VCaP (cell line): ENCODE data around the gene MACF1.
"Not testable (repeated sequence)": the region's sequence is repeated elsewhere in the genome, so short reads cannot be mapped to it uniquely, and the experiment has no call there.

ENCODE experiments used
- H3K27ac ChIP-seq: fragments of 450-650 bp; 2 replicates; pipeline ENCODE4 v1.5.1; 2017
- TF ChIP-seq, protein P1 (sequence below): fragments of 450-650 bp; conservative IDR thresholded peaks from 2 replicates; pipeline ENCODE4 v1.5.1; 2017; ENCODE audit warnings: mild to moderate bottlenecking, moderate library complexity

Gene MACF1

DNA sequence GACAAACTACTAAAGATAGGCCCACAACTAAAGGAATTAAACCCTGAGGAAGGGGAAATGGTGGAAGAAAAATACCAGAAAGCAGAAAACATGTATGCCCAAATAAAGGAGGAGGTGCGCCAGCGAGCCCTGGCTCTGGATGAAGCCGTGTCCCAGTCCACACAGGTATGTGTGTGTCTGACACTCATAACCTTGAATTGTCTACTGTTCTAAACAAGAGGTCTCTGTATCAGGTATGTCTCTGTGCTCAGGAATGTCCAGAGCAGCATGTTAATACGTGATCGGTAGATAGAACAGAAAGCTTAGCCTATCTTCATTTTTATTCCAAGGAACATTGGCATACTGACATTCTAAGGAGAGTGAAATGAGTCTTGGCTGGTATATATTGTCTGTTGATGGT lies 231.1 kb downstream of the MACF1 start:
- H3K27ac ChIP-seq = no peak overlapping the region
- TF ChIP-seq, protein P1, sequence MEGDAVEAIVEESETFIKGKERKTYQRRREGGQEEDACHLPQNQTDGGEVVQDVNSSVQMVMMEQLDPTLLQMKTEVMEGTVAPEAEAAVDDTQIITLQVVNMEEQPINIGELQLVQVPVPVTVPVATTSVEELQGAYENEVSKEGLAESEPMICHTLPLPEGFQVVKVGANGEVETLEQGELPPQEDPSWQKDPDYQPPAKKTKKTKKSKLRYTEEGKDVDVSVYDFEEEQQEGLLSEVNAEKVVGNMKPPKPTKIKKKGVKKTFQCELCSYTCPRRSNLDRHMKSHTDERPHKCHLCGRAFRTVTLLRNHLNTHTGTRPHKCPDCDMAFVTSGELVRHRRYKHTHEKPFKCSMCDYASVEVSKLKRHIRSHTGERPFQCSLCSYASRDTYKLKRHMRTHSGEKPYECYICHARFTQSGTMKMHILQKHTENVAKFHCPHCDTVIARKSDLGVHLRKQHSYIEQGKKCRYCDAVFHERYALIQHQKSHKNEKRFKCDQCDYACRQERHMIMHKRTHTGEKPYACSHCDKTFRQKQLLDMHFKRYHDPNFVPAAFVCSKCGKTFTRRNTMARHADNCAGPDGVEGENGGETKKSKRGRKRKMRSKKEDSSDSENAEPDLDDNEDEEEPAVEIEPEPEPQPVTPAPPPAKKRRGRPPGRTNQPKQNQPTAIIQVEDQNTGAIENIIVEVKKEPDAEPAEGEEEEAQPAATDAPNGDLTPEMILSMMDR = no peak

DNA sequence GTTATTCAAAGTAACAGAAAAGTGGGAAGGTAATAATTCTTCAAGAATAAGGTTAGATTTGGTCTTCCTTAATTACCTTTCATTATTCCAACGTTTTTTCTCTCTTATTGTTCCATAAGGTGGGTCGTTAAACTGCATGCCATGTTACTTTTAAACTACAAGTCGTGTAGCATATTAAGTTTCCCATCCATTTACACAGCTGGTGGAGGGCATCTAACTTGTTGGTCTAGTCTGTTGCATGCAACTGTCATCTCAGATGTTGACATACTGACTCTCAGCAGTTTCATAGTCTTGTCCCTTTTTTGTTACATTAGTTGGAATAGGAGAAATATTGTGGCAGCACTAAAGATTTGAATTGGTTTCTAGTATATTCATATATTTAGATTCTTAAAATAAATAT lies 232.3 kb downstream of the MACF1 start:
- no peak overlapping the region for H3K27ac ChIP-seq
- TF ChIP-seq, protein P1 = no peak

DNA sequence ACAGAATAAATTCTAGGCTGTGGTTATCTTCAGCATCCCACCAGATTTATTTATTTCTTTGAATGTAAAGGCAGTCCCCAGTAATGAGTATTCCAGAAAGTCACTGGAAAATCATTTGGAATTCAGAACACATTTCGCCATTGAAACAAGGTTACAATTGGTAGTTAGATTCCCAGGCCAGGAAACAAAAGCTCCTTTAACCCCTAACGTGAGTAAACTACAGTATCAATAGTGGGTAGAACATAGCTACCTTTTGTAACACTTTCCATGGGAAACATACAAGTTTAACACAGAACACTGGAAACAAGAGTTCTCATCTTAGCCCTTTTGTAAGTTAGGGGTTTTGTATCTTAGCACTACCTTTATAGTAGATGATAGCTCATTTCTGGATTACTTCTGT lies 233.5 kb downstream of the MACF1 start:
- H3K27ac ChIP-seq = no peak overlapping the region
- TF ChIP-seq, protein P1 = no peak

DNA sequence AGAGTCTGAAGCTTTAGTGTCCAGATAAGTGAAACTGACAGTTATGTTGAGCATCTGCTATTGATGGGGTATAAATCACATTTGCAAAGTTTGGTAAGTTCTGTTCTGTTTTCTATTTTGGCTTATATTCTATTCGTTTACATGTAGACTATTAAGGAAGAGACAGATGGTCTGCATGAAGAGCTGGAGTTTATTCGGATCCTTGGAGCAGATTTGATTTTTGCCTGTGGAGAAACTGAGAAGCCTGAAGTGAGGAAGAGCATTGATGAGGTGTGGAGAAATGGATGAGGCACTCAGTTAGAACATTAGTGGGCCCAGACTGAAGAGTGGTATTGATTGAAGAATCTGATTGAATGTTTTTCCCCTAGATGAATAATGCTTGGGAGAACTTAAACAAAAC lies 236.4 kb downstream of the MACF1 start:
- no peak overlapping the region for H3K27ac ChIP-seq
- TF ChIP-seq, protein P1 = no peak

DNA sequence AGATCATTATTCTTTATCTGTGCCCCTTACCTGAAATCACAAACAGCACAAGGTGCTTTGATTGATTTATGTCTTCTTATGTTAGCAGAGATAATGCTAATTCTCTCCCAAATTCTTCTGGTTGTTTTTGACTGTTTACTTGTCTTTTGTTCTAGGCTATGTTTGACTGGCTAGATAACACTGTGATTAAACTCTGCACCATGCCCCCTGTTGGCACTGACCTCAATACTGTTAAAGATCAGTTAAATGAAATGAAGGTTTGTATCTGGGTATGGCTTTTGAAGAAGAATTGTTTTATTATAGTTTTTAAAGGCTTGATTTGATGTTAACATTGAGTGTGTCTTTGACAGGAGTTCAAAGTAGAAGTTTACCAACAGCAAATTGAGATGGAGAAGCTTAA lies 237.3 kb downstream of the MACF1 start:
- TF ChIP-seq, protein P1 = no peak
- H3K27ac ChIP-seq = no peak overlapping the region

DNA sequence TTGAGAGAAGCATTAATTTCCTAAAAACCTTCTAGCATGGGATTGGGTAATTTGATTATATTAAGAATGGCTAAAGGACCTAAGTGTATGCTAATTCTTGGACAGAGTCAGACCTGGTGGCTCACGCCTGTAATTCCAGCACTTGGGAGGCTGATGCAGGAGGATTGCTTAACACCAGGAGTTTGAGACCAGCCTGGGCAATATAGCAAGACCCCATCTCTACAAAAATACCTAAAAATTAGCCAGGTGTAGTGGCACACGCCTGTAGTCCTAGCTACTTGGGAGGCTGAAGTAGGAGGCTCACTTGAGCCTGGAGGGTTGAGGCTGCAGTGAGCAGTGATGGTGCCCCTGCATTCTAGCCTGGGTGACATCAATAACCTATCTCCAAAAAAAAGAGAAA lies 241.1 kb downstream of the MACF1 start:
- no peak overlapping the region for H3K27ac ChIP-seq
- TF ChIP-seq, protein P1 = no peak

DNA sequence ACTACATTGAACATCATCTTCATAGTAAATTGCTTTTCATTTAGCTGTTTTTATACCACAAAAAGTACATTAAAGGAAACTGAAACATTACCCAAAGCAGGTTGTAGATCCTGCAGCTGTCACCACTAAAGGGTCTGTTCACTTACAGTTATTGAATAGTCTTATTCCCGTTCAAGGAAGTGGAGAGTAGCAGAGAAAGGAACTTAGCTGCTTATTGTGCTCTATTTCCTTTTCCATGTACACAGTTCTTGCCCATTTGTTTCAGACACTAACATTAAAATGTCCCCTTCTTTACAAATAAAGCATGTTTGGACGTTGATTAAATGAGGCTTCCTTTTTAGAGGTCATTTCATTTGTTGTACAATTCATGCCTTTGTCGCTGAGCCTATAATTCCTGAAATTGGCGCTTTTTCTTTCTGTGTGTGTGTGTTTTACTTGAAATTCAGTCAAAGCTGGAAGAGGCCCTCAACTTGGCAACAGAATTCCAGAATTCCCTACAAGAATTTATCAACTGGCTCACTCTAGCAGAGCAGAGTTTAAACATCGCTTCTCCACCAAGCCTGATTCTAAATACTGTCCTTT lies 242.6 kb downstream of the MACF1 start:
- TF ChIP-seq, protein P1 = no peak
- H3K27ac ChIP-seq = no peak overlapping the region

DNA sequence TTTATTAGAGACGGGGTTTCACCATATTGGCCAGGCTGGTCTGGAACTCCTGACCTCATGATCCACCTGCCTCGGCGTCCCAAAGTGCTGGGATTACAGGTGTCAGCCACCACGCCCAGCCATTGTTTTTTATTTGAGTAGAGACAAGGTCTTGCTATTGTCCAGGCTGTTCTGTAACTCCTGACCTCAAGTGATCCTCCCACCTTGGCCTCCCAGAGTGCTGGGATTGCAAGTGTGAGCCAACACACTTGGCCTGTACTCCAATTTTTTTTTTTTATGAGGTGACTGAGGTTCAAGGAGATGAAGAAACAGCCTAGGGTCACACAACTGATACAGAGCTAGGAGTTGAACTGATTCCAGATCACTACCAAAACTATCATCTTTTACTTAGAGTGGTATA lies 245.5 kb downstream of the MACF1 start:
- not testable (repeated sequence) for H3K27ac ChIP-seq
